Tibial nerve (tissue), 4 donors: Measurements from ENCODE around the gene LAD1. TPM values are rescaled to one million over a fixed set of nuclear protein-coding genes. Genes with fewer than 3 reads are reported as not detected.

Experiments used
- DNase-seq, 2 donors: peaks; one replicate each; pipeline ENCODE4 v3.0.0-alpha.2; 2019; ENCODE audit warnings: low spot score in 2 of 2
- H3K27ac ChIP-seq, 4 donors: fragments of 200-600 bp; sonication (generic) in 3 of 4; one replicate each; pipeline ENCODE4 v1.5.1; 2017 to 2019; ENCODE audit warnings: mild to moderate bottlenecking in 1 of 4
- H3K27me3 ChIP-seq, 2 donors: fragments of 200-600 bp; sonication (generic) in 1 of 2; one replicate each; pipeline versions ENCODE4 v1.5.1 to v1.6.0; 2017 to 2019
- H3K36me3 ChIP-seq, 3 donors: fragments of 200-600 bp; sonication (generic); one replicate each; pipeline ENCODE4 v1.5.1; 2018 to 2019
- H3K4me1 ChIP-seq, 4 donors: fragments of 200-600 bp; sonication (generic) in 3 of 4; one replicate each; pipeline ENCODE4 v1.5.1; 2017 to 2019
- H3K4me3 ChIP-seq, 4 donors: fragments of 200-600 bp; sonication (generic) in 3 of 4; one replicate each; pipeline ENCODE4 v1.5.1; 2017 to 2019; ENCODE audit warnings: mild to moderate bottlenecking in 1 of 4, moderate library complexity in 1 of 4
- H3K9me3 ChIP-seq, 4 donors: fragments of 200-600 bp; sonication (generic) in 3 of 4; one replicate each; pipeline ENCODE4 v1.5.1; 2017 to 2019
- EP300 ChIP-seq, 2 donors: sonication (generic); formaldehyde crosslinking; IDR thresholded peaks; one replicate each; pipeline ENCODE4 v1.6.1; 2017; ENCODE audit warnings: antibody characterized with exemption in 2 of 2, mild to moderate bottlenecking in 1 of 2
- POLR2A ChIP-seq, 2 donors: fragments of 450-650 bp; IDR thresholded peaks; one replicate each; pipeline ENCODE4 v1.6.1; 2017; ENCODE audit warnings: antibody characterized with exemption in 2 of 2, mild to moderate bottlenecking in 2 of 2, moderate library complexity in 2 of 2
- WGBS, 2 donors: methylation state at CpG; one replicate each; pipeline ENCODE4 v1.1.5; 2018; 5-methylcytosine and 5-hydroxymethylcytosine counted together
- total RNA-seq, 4 donors: library from RNA; depleted of rRNA; stranded (reverse); fragments of >200 nt; gene quantifications; one replicate each; pipeline ENCODE4 v1.1.0, GENCODE V29; 2016
- TF ChIP-seq, protein P1 (sequence below), 5 experiments: fragments of 200-600 bp in 3 of 5; fragments of 450-650 bp in 2 of 5; sonication (generic) in 3 of 5; IDR thresholded peaks; one replicate each; pipeline ENCODE4 v1.5.1; 2016 to 2019; ENCODE audit warnings: antibody characterized with exemption in 5 of 5, mild to moderate bottlenecking in 3 of 5, moderate library complexity in 2 of 5

The LAD1 gene
- total RNA-seq, 4 donors from 2014 or later: not detected

DNA sequence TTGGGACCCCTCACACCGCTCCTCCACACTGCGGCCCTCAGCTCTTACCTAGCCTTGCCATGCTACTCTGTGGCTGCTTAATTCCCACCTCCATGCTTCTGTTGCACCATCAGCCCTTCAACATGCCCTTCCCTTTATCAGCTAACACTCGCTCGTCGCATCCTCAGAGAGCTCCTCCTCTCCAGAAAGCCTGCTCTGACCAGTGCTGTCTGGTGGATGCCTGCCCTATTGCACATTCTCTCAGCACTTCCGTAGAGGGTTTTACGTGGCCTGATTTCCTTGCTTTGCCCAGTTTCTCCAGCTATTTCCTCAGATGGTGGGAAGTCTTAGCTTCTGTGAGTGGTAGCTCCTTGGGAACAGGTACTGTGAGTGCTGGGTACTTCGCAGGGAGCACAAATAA is 10.3 kb upstream of the LAD1 start:
- Histone ChIP-seq H3K27ac (no peak overlapping the region), H3K27me3 (no peaks in the 10 kb centered on the region), H3K9me3 (no peaks in the 10 kb centered on the region), H3K4me1 (no peaks in the 10 kb centered on the region), H3K4me3 (no peak overlapping the region), H3K36me3 (peaks cover 0 to 7% (median 0%) of the 10 kb centered on the region in 3 donors)
- TF ChIP-seq, protein P1, sequence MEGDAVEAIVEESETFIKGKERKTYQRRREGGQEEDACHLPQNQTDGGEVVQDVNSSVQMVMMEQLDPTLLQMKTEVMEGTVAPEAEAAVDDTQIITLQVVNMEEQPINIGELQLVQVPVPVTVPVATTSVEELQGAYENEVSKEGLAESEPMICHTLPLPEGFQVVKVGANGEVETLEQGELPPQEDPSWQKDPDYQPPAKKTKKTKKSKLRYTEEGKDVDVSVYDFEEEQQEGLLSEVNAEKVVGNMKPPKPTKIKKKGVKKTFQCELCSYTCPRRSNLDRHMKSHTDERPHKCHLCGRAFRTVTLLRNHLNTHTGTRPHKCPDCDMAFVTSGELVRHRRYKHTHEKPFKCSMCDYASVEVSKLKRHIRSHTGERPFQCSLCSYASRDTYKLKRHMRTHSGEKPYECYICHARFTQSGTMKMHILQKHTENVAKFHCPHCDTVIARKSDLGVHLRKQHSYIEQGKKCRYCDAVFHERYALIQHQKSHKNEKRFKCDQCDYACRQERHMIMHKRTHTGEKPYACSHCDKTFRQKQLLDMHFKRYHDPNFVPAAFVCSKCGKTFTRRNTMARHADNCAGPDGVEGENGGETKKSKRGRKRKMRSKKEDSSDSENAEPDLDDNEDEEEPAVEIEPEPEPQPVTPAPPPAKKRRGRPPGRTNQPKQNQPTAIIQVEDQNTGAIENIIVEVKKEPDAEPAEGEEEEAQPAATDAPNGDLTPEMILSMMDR (IDR thresholded peaks at IDR 0.05): no peak
- no peak for TF ChIP-seq EP300 (IDR thresholded peaks at IDR 0.05)
- TF ChIP-seq POLR2A (IDR thresholded peaks at IDR 0.05): no peak
- no peak for DNase-seq
- 77 to 78% methylated on average over 8 of the region's 8 CpGs for WGBS, 2 donors

DNA sequence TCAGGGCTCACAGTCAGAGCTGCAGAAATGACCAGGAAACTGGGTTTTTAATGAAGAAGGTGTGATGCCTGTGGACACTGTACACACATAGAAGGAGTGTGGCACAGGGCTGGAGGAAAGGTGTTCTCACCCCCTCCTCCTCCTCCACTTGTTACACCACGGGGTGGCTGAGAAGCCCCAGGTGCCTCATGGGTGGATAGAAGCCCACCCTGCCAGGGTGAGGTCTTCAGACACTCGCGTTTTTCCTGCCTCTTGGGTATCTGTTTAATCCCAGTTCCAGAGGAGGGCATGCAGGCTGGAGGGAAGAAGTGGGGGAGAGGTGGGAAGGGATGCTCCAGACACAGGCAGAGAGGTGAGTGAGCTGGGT is 9.7 kb upstream of the LAD1 start:
- DNase-seq: no peak
- H3K27ac ChIP-seq: no peak overlapping the region
- no peaks in the 10 kb centered on the region for H3K9me3 ChIP-seq
- H3K27me3 ChIP-seq: no peaks in the 10 kb centered on the region
- TF ChIP-seq EP300 (IDR thresholded peaks at IDR 0.05) (no peak), POLR2A (IDR thresholded peaks at IDR 0.05) (no peak)
- TF ChIP-seq, protein P1 (IDR thresholded peaks at IDR 0.05): no peak
- H3K4me1 ChIP-seq: no peaks in the 10 kb centered on the region
- no peak overlapping the region for H3K4me3 ChIP-seq
- 67 to 77% methylated on average over 3 of the region's 3 CpGs for WGBS, 2 donors
- H3K36me3 ChIP-seq: peaks cover 0 to 7% (median 0%) of the 10 kb centered on the region in 3 donors

DNA sequence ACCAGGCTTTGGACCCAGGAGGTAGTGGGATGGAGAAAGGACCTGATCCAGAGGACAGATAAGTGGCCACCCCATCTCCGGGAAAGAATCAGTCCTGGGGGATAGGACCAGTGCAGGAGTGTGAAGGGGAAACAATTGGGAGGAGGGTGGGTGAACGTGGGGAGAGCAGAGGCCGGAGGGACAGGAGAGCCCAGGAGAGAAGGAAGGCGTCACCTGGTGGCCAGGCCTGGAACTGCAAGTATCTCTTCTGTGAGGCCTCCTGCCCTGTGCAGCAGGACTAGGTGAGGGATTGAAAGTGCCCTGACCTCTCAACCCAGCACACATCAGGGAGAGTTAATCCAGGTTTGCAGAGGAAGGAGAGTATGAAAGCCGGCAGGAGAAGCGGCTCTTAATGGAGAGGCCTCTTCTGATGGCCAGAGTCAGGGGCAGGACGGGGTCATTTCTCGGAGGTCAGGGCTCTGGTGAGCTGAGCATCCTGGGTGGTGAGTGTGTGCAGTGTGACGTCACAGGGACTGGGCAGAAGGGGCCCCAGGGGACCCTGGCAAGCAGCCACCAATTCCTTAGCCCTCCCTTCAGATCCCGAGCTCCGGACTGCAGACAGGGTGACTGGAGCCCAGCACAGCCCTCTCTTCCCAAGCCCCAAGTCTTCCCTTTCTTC is 9.2 kb upstream of the LAD1 start:
- no peak overlapping the region for H3K4me3 ChIP-seq
- H3K9me3 ChIP-seq: no peaks in the 10 kb centered on the region
- no peaks in the 10 kb centered on the region for H3K4me1 ChIP-seq
- 27 to 28% methylated on average over 11 of the region's 11 CpGs for WGBS, 2 donors
- TF ChIP-seq, protein P1 (IDR thresholded peaks at IDR 0.05): peak; percentile 86 to 98 (median 91)
- no peak for TF ChIP-seq POLR2A (IDR thresholded peaks at IDR 0.05)
- H3K27ac ChIP-seq: no peak overlapping the region
- no peaks in the 10 kb centered on the region for H3K27me3 ChIP-seq
- peaks cover 0 to 7% (median 0%) of the 10 kb centered on the region in 3 donors for H3K36me3 ChIP-seq
- DNase-seq: peak; percentile 70 to 87

DNA sequence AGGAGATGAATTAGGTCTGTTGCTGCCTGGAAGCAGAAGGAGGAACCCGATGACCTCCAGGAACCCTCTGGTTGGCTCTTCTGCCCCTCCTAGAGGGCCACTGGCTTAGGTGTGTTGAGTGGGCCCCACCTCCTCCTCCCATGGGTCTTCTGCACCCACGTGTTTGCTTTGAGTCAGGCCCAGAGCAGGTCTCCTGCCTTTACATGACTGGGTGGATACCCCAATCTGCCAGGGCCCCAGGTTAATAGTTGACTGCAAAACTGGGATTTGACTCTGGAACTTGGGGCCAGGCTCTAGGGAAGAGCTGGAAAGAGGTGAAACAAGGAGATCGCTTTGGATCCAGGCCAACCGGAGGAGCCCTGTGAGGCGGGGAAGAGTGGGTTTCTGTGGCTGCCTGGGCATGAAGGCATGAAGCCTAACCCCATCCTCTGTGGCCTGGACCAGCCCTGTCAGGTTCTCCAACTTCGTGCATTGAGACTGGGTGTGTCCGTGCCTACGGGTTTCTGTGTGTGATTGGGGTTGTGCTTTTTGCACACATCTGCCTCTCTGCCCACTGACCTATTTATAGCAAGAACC is 7.8 kb upstream of the LAD1 start:
- no peaks in the 10 kb centered on the region for H3K27me3 ChIP-seq
- DNase-seq: no peak
- TF ChIP-seq, protein P1 (IDR thresholded peaks at IDR 0.05): no peak
- no peak for TF ChIP-seq EP300 (IDR thresholded peaks at IDR 0.05)
- TF ChIP-seq POLR2A (IDR thresholded peaks at IDR 0.05): no peak

DNA sequence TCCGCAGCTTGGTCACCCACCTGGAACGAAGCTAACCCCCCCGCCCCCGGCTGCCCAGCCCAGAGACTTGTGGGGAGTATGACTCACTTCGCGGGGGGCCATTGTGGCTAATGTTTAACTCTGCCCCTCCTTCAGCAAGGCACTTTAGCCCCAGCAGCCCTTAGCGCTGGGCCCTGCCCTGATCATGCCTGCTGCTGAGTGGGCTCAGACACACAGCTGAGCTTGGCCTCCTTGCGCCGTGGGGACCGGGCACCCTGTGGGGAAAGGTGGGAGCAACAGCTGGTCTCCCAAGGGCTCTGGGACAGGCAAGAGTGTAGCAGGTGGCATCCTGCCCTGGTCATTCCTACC is 6.3 kb upstream of the LAD1 start:
- peaks cover 0 to 2% of the 10 kb centered on the region in 2 donors for H3K27me3 ChIP-seq
- H3K36me3 ChIP-seq: no peaks in the 10 kb centered on the region
- 75 to 80% methylated on average over 7 to 10 of the region's 10 CpGs for WGBS, 2 donors
- no peak overlapping the region for H3K4me3 ChIP-seq
- no peak for DNase-seq
- no peaks in the 10 kb centered on the region for H3K4me1 ChIP-seq
- TF ChIP-seq POLR2A (IDR thresholded peaks at IDR 0.05) (no peak), EP300 (IDR thresholded peaks at IDR 0.05) (no peak)
- TF ChIP-seq, protein P1 (IDR thresholded peaks at IDR 0.05): no peak
- peak overlapping the region in 1 of 4 donors; percentile 50 for H3K27ac ChIP-seq
- no peaks in the 10 kb centered on the region for H3K9me3 ChIP-seq

More for the DNA sequence above, 7.8 kb upstream of the LAD1 start:
- H3K9me3 ChIP-seq: no peaks in the 10 kb centered on the region
- peaks cover 0 to 3% (median 0%) of the 10 kb centered on the region in 3 donors for H3K36me3 ChIP-seq
- no peak overlapping the region for H3K4me3 ChIP-seq
- H3K4me1 ChIP-seq: no peaks in the 10 kb centered on the region
- WGBS, 2 donors: 77 to 87% methylated on average over 8 of the region's 8 CpGs
- no peak overlapping the region for H3K27ac ChIP-seq
